ENCODE data around the gene SPRR2B. TPM values are rescaled to one million over a fixed set of nuclear protein-coding genes. Genes with fewer than 3 reads are reported as not detected.

Gene SPRR2B
- total and polyA plus RNA-seq, 9 of the 15 experiments (the other 6 are each of a cell fraction or from before 2014, with no cell fraction given) = not detected

GRCh38 chr1:153032073-153032472, 39.3 kb downstream of the SPRR2B start:
- intact Hi-C loops (cut with micrococcal nuclease) = loop anchor here (2.0 kb wide), 2 partner anchors 71 to 161 kb away; no protein-coding TSS in a partner anchor
- CTCF ChIA-PET (ENCODE audit: low intra/inter-chr PET ratio) = interaction anchor here (0.6 kb wide), 1 partner anchor 149 kb away, joined by 3 read pairs; no protein-coding TSS in a partner anchor
- Histone ChIP-seq H3K9me3 (replicated peaks; ENCODE audit: control insufficient read depth, insufficient read depth, low read depth, low read length) (no peaks in the 10 kb centered on the region), H3K27ac (ENCODE audit: extremely low read depth, low read depth, low read length) (no peak overlapping the region), H3K9me1 (ENCODE audit: control insufficient read depth, insufficient read depth, low read length) (no peaks in the 10 kb centered on the region), H3K9ac (ENCODE audit: insufficient read depth in 1 of 2, low read depth in 2 of 2, low read length in 2 of 2) (no peak overlapping the region), H4K20me1 (replicated peaks; ENCODE audit: control insufficient read depth, insufficient read depth, low read length) (no peaks in the 10 kb centered on the region), H3K36me3 (ENCODE audit: control insufficient read depth, insufficient read depth, low read length) (no peaks in the 10 kb centered on the region), H3K4me3 (no peak overlapping the region), H3K27me3 (ENCODE audit: control insufficient read depth in 2 of 2, insufficient read depth in 2 of 2, low read length in 2 of 2) (no peaks in the 10 kb centered on the region), H3K79me2 (ENCODE audit: control insufficient read depth, insufficient read depth, low read length) (no peaks in the 10 kb centered on the region), H3K4me1 (replicated peaks in 1 of 2; ENCODE audit: control insufficient read depth in 2 of 2, insufficient read depth in 2 of 2, low read length in 2 of 2) (no peaks in the 10 kb centered on the region), H3K4me2 (ENCODE audit: insufficient read depth, low read length) (no peak overlapping the region), H2AFZ (ENCODE audit: low read depth, low read length) (no peak overlapping the region)
- FAIRE-seq (no peak), ATAC-seq (no peak), DNase-seq (ENCODE audit: extremely low read depth in 1 of 4, low spot score in 3 of 4) (no peak)
- in situ Hi-C loops (cut with MboI) = no loop called here
- no TSS peak for BruUV-seq (replicated peaks)
- TF ChIP-seq ZNF518B (CRISPR knock-in tag; IDR thresholded peaks at IDR 0.05) (no peak), SNIP1 (IDR thresholded peaks at IDR 0.05; ENCODE audit: low read depth) (no peak), ARID1B (IDR thresholded peaks at IDR 0.05) (no peak)
- POLR2A ChIA-PET = no interaction called here

GRCh38 chr1:153030895-153031294, 40.5 kb downstream of the SPRR2B start, which contains the start of gene SPRR1B:
Gene SPRR1B (plus strand): TSS chr1:153031203. CDS start chr1:153032346, 1,143 bp downstream.
- H3K4me3 ChIP-seq = no peak within 1 kb of the TSS
- H3K79me2 ChIP-seq (ENCODE audit: control insufficient read depth, insufficient read depth, low read length) = no peaks in the 10 kb centered on the region
- no peaks in the 10 kb centered on the region for H3K4me1 ChIP-seq (replicated peaks in 1 of 2; ENCODE audit: control insufficient read depth in 2 of 2, insufficient read depth in 2 of 2, low read length in 2 of 2)
- H3K27ac ChIP-seq (ENCODE audit: extremely low read depth, low read depth, low read length) = no peak within 1 kb of the TSS
- in situ Hi-C loops (cut with MboI) (no loop called here), intact Hi-C loops (cut with micrococcal nuclease) (no loop called here)
- H3K27me3 ChIP-seq (ENCODE audit: control insufficient read depth in 2 of 2, insufficient read depth in 2 of 2, low read length in 2 of 2) = no peaks in the 10 kb centered on the region
- no peaks in the 10 kb centered on the region for H3K9me1 ChIP-seq (ENCODE audit: control insufficient read depth, insufficient read depth, low read length)
- H3K9ac ChIP-seq (ENCODE audit: insufficient read depth in 1 of 2, low read depth in 2 of 2, low read length in 2 of 2) = no peak within 1 kb of the TSS
- no peak within 1 kb of the TSS for H3K4me2 ChIP-seq (ENCODE audit: insufficient read depth, low read length)
- ATAC-seq = no peak
- DNase-seq (ENCODE audit: extremely low read depth in 1 of 4, low spot score in 3 of 4) = no peak
- H3K36me3 ChIP-seq (ENCODE audit: control insufficient read depth, insufficient read depth, low read length) = no peaks in the 10 kb centered on the region
- CTCF ChIA-PET (ENCODE audit: low intra/inter-chr PET ratio) = no interaction called here
- no peak for FAIRE-seq
- H2AFZ ChIP-seq (ENCODE audit: low read depth, low read length) = no peak within 1 kb of the TSS
- TF ChIP-seq RNF2 (IDR thresholded peaks at IDR 0.05) (no peak), ETS1 (conservative IDR thresholded peaks at IDR 0.05; ENCODE audit: control insufficient read depth, low read depth, low read length) (no peak), THAP12 (CRISPR knock-in tag; IDR thresholded peaks at IDR 0.05) (no peak), USF1 (CRISPR knock-in tag; IDR thresholded peaks at IDR 0.05) (no peak)
- POLR2A ChIA-PET = no interaction called here
- H3K9me3 ChIP-seq (replicated peaks; ENCODE audit: control insufficient read depth, insufficient read depth, low read depth, low read length) = no peaks in the 10 kb centered on the region
- no TSS peak for BruUV-seq (replicated peaks)
- H4K20me1 ChIP-seq (replicated peaks; ENCODE audit: control insufficient read depth, insufficient read depth, low read length) = no peaks in the 10 kb centered on the region
